ENCODE data around the gene IDUA. TPM values are rescaled to one million over a fixed set of nuclear protein-coding genes. Genes with fewer than 3 reads are reported as not detected.

IDUA gene
- total and polyA plus RNA-seq, 8 donors, result 8.8 to 278 (median 21.7) TPM

- intact Hi-C loops (cut with DNase I; ENCODE audit: low total_unique reads), result no loop called here
- TF ChIP-seq CTCF (IDR thresholded peaks at IDR 0.05) (no peak), POLR2A (IDR thresholded peaks at IDR 0.05) (no peak), POLR2AphosphoS5 (IDR thresholded peaks at IDR 0.05) (no peak), EP300 (IDR thresholded peaks at IDR 0.05) (no peak)
- Histone ChIP-seq H3K4me3 (no peak overlapping the region), H3K9me3 (no peaks in the 10 kb centered on the region), H3K36me3 (peaks cover 9 to 96% (median 93%) of the 10 kb centered on the region in 4 donors), H3K27me3 (no peaks in the 10 kb centered on the region), H3K27ac (no peak overlapping the region), H3K4me1 (no peaks in the 10 kb centered on the region)
- DNase-seq, result peak in 1 of 2 donors; percentile 2
- 78 to 82% (median 80%) methylated on average over 11 to 12 of the region's 12 CpGs for WGBS, 5 donors
Observed at GRCh38 chr4:955931-956381, 30.9 kb upstream of the IDUA start.

GRCh38 chr4:956531-957230 lies 30.2 kb upstream of the IDUA start:
- Histone ChIP-seq H3K36me3 (peaks cover 4 to 96% (median 92%) of the 10 kb centered on the region in 4 donors), H3K4me3 (no peak overlapping the region), H3K27me3 (no peaks in the 10 kb centered on the region), H3K9me3 (no peaks in the 10 kb centered on the region), H3K4me1 (no peaks in the 10 kb centered on the region), H3K27ac (no peak overlapping the region)
- no peak for TF ChIP-seq EP300 (IDR thresholded peaks at IDR 0.05)
- TF ChIP-seq CTCF (IDR thresholded peaks at IDR 0.05), result no peak
- TF ChIP-seq POLR2AphosphoS5 (IDR thresholded peaks at IDR 0.05), result no peak
- TF ChIP-seq POLR2A (IDR thresholded peaks at IDR 0.05), result no peak
- 78 to 85% (median 83%) methylated on average over 11 to 14 of the region's 14 CpGs for WGBS, 5 donors
- DNase-seq, result no peak
- intact Hi-C loops (cut with DNase I; ENCODE audit: low total_unique reads), result no loop called here

DNA sequence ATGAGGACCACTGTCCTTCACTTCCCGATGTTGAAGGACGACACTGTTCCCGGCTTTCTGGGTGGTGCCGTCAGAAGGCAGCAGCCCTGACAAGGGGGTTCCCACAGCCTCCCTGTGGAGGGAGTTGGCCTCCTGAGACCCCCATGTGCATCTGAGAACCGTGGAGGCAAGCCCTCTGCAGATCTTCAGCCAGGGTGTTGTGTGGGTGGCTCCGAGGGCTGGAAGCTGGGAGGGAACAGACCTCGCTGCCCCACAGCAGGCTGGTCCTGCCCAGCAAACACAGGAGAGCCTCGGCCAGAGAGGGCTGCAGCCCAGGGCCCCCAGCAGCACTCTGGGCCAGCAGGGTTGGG lies 29.6 kb upstream of the IDUA start:
- TF ChIP-seq POLR2AphosphoS5 (IDR thresholded peaks at IDR 0.05) (no peak), EP300 (IDR thresholded peaks at IDR 0.05) (no peak), POLR2A (IDR thresholded peaks at IDR 0.05) (no peak), CTCF (IDR thresholded peaks at IDR 0.05) (no peak)
- no peaks in the 10 kb centered on the region for H3K9me3 ChIP-seq
- intact Hi-C loops (cut with DNase I; ENCODE audit: low total_unique reads), result no loop called here
- DNase-seq, result peak in 1 of 2 donors; percentile 1
- no peak overlapping the region for H3K4me3 ChIP-seq
- H3K4me1 ChIP-seq, result no peaks in the 10 kb centered on the region
- no peaks in the 10 kb centered on the region for H3K27me3 ChIP-seq
- no peak overlapping the region for H3K27ac ChIP-seq
- 63 to 88% (median 76%) methylated on average over 3 to 8 of the region's 8 CpGs for WGBS, 5 donors
- peaks cover 5 to 96% (median 93%) of the 10 kb centered on the region in 4 donors for H3K36me3 ChIP-seq

DNA sequence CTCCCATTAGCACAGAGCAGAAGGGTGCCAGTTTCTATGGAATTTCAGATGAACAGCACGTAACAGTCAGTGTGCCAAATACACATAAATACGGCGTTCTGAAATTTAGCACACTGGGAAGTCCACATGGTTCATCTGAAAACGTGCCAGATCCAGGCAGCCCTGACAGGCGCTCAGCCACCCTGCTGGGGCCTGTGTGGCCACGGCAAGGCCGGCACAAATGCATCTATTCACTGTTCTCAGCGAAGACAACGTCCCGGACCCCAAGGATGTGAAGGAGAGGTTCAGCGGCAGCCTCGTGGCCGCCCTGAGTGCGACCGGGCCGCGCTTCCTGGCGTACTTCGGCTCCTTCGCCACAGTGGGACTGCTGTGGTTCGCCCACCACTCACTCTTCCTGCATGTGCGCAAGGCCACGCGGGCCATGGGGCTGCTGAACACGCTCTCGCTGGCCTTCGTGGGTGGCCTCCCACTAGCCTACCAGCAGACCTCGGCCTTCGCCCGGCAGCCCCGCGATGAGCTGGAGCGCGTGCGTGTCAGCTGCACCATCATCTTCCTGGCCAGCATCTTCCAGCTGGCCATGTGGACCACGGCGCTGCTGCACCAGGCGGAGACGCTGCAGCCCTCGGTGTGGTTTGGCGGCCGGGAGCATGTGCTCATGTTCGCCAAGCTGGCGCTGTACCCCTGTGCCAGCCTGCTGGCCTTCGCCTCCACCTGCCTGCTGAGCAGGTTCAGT lies 29.1 kb upstream of the IDUA start:
- Histone ChIP-seq H3K27me3 (no peaks in the 10 kb centered on the region), H3K4me3 (no peak overlapping the region), H3K4me1 (no peaks in the 10 kb centered on the region), H3K27ac (no peak overlapping the region), H3K36me3 (peaks cover 7 to 97% (median 96%) of the 10 kb centered on the region in 4 donors), H3K9me3 (no peaks in the 10 kb centered on the region)
- peak in 1 of 2 donors; percentile 3 for DNase-seq
- WGBS, 5 donors, result 93 to 95% (median 93%) methylated on average over 37 to 45 of the region's 45 CpGs
- TF ChIP-seq POLR2A (IDR thresholded peaks at IDR 0.05), result no peak
- no peak for TF ChIP-seq CTCF (IDR thresholded peaks at IDR 0.05)
- TF ChIP-seq POLR2AphosphoS5 (IDR thresholded peaks at IDR 0.05), result no peak
- no peak for TF ChIP-seq EP300 (IDR thresholded peaks at IDR 0.05)
- intact Hi-C loops (cut with DNase I; ENCODE audit: low total_unique reads), result no loop called here
